Muscle layer of duodenum (tissue), 2 donors: ENCODE measurements around the gene SLC23A3.
A peak's percentile ranks its signal among the peaks of the same experiment; 100 is the strongest.

ENCODE experiments used
- H3K27ac ChIP-seq: one replicate; pipeline ENCODE4 v1.7.0; 2013; ENCODE audit warnings: mild to moderate bottlenecking, low read length
- H3K27me3 ChIP-seq: one replicate; pipeline ENCODE4 v1.7.0; 2013; ENCODE audit warnings: low read depth, mild to moderate bottlenecking, control low read depth, low read length
- H3K36me3 ChIP-seq, 2 donors: one replicate each; pipeline ENCODE4 v1.7.0; 2013; ENCODE audit warnings: low read length in 2 of 2, control low read depth in 1 of 2, mild to moderate bottlenecking in 1 of 2; ENCODE audit not compliant: insufficient read depth in 2 of 2, control insufficient read depth in 1 of 2
- H3K4me1 ChIP-seq, 2 donors: one replicate each; pipeline ENCODE4 v1.7.0; 2013; ENCODE audit warnings: low read length in 2 of 2, mild to moderate bottlenecking in 2 of 2, control low read depth in 1 of 2, moderate library complexity in 1 of 2; ENCODE audit not compliant: insufficient read depth in 2 of 2, control insufficient read depth in 1 of 2
- H3K4me3 ChIP-seq, 2 donors: one replicate each; pipeline ENCODE4 v1.7.0; 2013; ENCODE audit warnings: low read length in 2 of 2, low read depth in 1 of 2, mild to moderate bottlenecking in 1 of 2
- H3K9me3 ChIP-seq, 2 donors: one replicate each; pipeline ENCODE4 v1.7.0; 2013; ENCODE audit warnings: low read length in 2 of 2, control low read depth in 1 of 2, mild to moderate bottlenecking in 1 of 2; ENCODE audit not compliant: control insufficient read depth in 1 of 2
- donor health status: healthy.

SLC23A3 gene, protein sequence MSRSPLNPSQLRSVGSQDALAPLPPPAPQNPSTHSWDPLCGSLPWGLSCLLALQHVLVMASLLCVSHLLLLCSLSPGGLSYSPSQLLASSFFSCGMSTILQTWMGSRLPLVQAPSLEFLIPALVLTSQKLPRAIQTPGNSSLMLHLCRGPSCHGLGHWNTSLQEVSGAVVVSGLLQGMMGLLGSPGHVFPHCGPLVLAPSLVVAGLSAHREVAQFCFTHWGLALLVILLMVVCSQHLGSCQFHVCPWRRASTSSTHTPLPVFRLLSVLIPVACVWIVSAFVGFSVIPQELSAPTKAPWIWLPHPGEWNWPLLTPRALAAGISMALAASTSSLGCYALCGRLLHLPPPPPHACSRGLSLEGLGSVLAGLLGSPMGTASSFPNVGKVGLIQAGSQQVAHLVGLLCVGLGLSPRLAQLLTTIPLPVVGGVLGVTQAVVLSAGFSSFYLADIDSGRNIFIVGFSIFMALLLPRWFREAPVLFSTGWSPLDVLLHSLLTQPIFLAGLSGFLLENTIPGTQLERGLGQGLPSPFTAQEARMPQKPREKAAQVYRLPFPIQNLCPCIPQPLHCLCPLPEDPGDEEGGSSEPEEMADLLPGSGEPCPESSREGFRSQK

DNA sequence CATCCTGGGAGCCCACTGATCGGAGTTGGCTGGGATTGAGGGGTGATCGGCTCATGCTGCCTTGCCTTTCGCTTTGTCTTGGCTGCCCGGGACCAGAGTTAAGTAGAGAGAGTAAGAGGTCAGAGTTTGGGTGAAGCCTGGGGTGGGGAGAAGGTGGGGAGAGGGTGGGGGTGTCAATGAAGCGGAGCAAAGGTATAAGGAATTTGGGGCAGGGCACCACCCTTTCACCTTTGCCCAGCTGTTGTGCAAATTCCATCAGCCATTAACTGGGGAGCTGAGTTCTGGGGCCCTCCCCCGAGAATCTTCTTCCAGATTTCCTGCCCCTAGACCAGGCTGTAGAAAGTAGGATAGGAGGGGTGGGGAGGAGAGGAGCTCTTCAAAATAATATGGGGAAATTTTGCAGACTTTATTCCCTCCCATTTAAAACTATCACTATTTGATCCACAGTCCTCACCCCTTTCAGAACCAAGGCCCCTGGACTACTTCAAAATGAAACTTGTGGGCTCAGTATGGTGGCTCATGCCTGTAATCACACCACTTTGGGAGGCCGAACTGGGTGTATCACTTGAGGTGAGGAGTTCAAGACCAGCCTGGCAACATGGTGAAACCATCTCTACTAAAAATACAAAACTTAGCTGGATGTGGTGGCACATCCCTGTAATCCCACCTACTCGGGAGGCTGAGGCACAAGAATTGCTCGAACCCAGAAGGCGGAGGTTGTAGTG lies at the start of gene SLC23A3:
TSS of gene SLC23A3 (minus strand) at position 100 of the 725 bp plus-strand sequence. CDS start at position 55, 45 bp downstream.
- Histone ChIP-seq H3K27ac (no peak within 1 kb of the TSS), H3K9me3 (no peaks in the 10 kb centered on the region)

DNA sequence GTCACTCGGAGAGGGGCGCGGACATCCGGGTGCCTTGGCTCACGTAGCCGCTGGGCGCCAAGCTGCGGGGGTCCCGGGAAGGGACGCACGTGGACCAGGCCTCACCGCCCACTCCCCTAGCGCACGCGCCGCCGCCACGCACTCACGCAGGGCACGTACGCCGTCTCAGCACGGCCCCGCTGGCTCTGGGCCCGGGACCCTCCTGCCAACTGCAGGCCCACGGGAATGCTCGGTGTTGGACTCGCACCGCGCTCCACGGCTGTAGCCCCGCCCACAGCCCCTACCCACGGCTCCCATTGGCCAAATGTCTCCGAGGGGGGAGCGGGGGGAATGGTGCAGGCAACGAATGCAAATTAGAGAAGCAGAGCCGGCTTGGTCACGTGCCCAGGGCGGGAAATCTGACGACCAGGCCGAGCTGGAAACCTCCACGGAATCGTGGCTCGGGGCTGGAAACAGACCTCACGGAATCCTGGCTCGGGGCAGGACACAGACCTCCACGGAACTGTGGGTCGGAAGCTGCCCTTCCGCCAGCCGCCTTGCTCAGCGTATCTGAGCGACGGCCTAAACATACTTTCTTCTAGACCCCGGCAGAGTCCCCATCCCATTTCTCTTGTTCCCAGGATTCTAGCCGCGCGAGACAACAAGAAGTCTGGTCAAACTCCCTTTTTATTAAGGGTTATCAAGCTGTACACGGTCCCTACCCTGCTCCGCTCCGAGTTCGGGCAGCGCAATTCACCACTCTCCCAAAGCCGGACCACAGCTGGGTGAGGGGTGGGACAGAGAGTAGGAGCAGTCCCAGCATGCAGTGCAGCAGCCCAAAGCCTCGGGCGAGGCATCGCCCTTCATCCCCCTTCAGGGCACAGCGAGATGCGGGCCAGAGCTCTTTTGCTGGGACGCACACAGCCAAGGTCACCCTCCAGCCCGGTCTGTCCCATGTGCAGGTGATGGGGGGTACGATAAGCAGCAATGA lies 49.2 kb upstream of the SLC23A3 start, which contains the start of gene ABCB6:
TSS of gene ABCB6 (minus strand) at position 227 of the 970 bp plus-strand sequence. CDS start 285 bp downstream, outside the sequence.
- peak within 1 kb of the TSS; percentile 60 to 75 for H3K4me3 ChIP-seq
- peaks cover 42 to 75% of the 10 kb centered on the region in 2 donors for H3K36me3 ChIP-seq
- H3K27me3 ChIP-seq, result no peaks in the 10 kb centered on the region
- peaks cover 7 to 35% of the 10 kb centered on the region in 2 donors for H3K4me1 ChIP-seq
- H3K27ac ChIP-seq, result peak within 1 kb of the TSS; percentile 69
- no peaks in the 10 kb centered on the region for H3K9me3 ChIP-seq

More for the DNA sequence above, at the start of gene SLC23A3:
- H3K4me3 ChIP-seq, result no peak within 1 kb of the TSS
- peaks cover 0 to 14% of the 10 kb centered on the region in 2 donors for H3K4me1 ChIP-seq
- H3K36me3 ChIP-seq, result peaks cover 27 to 33% of the 10 kb centered on the region in 2 donors
- H3K27me3 ChIP-seq, result no peaks in the 10 kb centered on the region

DNA sequence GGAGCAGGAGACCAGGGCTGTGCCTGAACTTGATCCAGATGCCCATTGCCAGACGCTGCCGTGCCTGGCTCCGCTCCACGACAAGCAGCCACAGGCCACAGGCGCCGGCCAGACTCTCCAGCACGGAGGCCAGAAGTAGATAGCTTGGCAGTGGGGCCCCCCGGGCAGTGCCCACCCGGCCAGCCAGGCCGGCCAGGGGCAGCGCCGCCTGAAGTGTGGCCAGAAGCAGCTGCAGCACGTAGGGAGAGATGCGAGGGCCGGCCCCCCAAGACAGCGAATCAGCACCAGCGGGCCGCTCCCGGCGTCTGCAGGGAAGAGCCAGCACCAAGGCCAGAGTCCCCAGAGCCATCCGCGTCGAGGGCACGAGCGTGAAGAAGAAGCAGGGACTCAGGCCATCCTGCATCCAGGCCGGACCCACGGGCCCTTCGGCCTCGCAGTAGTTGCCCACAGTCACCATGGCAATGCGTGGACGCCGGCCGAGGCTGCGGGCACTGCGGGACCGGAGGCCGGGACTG lies 48.4 kb upstream of the SLC23A3 start:
- peaks cover 39 to 75% of the 10 kb centered on the region in 2 donors for H3K36me3 ChIP-seq
- H3K27ac ChIP-seq, result peak overlapping the region; percentile 69

DNA sequence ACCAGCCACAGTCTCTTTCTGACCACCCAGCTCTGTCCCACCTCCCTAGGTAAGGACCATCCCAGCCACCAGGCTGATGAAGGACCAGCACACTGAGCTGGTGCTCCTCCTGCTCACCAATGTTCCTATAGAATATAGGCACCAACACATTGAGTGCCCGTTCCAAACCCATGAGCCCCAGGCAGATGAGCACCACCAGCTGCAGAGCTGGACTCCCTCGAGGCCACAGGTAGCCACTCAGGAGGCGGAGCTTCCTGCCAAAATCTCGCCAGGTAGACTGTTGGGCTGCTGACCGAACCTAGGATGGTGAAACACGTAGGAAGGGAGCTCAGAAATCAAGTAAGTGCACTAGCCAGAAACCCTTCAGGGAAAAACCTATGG lies 46.7 kb upstream of the SLC23A3 start:
- Histone ChIP-seq H3K27ac (no peak overlapping the region), H3K9me3 (no peaks in the 10 kb centered on the region), H3K27me3 (no peaks in the 10 kb centered on the region), H3K4me3 (no peak overlapping the region), H3K4me1 (peaks cover 7 to 35% of the 10 kb centered on the region in 2 donors), H3K36me3 (peaks cover 23 to 71% of the 10 kb centered on the region in 2 donors)

More for the DNA sequence above, 48.4 kb upstream of the SLC23A3 start:
- Histone ChIP-seq H3K4me1 (peaks cover 7 to 35% of the 10 kb centered on the region in 2 donors), H3K4me3 (peak overlapping the region; percentile 60 to 75), H3K9me3 (no peaks in the 10 kb centered on the region), H3K27me3 (no peaks in the 10 kb centered on the region)

DNA sequence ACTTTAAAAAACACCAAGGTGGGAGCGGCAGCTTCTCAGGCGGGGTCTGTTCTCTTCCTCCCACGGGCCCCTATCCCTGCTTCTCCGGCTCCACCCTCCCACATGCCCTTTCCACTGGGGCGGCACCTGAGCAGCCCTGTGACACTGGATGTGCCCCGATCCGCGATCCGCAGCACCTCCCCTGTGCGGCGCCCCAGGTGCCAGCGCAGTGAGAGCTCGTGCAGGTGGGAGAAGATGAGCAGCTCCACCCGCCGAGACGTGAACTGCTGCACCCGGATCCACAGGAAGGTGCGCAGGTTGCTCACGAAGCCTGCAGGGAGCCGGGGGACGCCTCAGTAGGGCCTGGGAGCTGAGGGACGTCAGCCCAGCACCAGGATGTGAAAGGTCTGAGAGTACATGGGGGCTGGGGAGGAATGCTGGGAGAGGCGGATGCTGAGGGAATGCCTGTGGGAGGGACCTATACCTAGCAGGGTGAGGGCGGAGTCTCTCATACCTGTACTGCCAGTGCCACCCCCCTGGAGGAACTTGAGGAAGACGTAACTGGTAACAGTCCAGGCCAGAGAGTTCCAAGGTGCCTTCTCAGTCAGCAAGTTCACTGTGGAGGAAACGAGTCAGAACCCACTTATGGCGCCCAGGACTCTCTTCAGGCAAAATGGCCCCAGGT lies 46.2 kb upstream of the SLC23A3 start:
- Histone ChIP-seq H3K4me3 (no peak overlapping the region), H3K9me3 (no peaks in the 10 kb centered on the region), H3K27ac (no peak overlapping the region), H3K4me1 (peaks cover 7 to 35% of the 10 kb centered on the region in 2 donors), H3K27me3 (no peaks in the 10 kb centered on the region), H3K36me3 (peaks cover 18 to 68% of the 10 kb centered on the region in 2 donors)

DNA sequence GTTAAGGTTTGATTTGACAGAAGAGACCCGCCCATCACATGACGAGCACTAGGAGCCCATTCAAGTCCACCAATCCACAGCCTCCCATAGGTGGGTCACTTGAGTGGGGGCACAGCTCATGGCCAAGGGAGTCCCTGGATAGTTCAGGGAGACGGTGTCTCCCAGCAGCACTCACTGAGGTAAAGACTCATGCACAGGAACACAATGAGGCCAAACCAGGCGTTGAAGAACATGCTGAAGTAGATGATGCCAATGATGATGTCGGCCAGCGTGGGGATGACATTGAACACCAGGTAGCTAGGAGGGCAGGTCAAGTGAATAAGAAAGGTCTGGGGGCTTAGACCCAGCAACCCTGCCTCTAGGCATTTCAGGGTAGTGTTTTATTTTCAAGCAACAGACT lies 45.0 kb upstream of the SLC23A3 start:
- peaks cover 13 to 68% of the 10 kb centered on the region in 2 donors for H3K36me3 ChIP-seq
- no peak overlapping the region for H3K27ac ChIP-seq
- no peak overlapping the region for H3K4me3 ChIP-seq
- no peaks in the 10 kb centered on the region for H3K9me3 ChIP-seq
- H3K4me1 ChIP-seq, result peaks cover 7 to 29% of the 10 kb centered on the region in 2 donors
- H3K27me3 ChIP-seq, result no peaks in the 10 kb centered on the region

DNA sequence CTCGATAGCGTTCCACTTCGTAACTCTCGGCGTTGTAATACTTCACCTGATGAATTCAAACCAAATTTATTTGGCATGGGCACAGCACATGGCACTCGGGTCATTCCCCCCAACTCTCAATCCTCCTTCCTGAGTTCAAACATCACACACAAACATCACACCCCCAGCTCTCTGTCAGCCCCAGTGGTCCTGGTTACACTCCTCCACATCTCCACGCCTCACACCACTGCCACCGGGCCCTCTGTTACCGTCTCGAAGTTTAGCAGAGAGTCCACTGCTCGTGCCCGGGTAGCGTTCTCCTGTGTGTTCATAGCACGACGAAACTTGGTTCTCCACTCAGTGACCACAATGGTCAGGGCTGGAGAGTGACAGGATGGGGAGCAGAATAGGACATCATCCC lies 44.3 kb upstream of the SLC23A3 start:
- Histone ChIP-seq H3K36me3 (peaks cover 15 to 72% of the 10 kb centered on the region in 2 donors), H3K4me1 (peaks cover 1 to 22% of the 10 kb centered on the region in 2 donors), H3K27ac (no peak overlapping the region), H3K4me3 (no peak overlapping the region), H3K9me3 (no peaks in the 10 kb centered on the region), H3K27me3 (no peaks in the 10 kb centered on the region)

DNA sequence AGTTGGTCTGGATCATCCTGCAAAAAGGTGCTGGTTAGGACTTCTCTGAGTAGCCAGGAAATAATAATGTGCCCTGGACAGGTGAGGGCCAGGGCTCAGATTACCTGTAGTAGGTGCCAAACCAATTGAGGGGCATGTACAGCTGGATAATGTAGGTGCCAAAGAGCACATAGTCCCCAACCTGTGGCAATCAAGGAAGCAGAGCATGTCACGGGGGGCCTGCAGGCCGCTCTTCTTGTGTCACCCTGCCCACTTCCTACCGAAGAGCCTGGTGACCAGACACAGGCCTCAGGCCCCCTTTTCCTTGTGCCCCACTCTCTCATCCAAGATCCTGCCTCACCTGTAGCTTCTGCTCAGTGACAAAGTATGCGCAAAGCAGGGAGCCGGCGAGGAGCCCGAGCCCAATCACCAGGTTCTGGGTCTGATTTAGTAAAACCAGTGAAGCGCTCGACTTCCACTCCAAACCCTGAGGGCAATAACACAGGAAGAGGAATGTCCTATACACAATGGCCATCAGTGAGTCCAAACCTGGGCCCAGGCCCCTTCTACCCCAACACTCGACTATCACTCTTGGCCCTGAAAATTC lies 43.8 kb upstream of the SLC23A3 start:
- Histone ChIP-seq H3K4me3 (no peak overlapping the region), H3K27me3 (no peaks in the 10 kb centered on the region), H3K9me3 (no peaks in the 10 kb centered on the region), H3K4me1 (peaks cover 0 to 19% of the 10 kb centered on the region in 2 donors), H3K27ac (no peak overlapping the region), H3K36me3 (peaks cover 20 to 77% of the 10 kb centered on the region in 2 donors)

DNA sequence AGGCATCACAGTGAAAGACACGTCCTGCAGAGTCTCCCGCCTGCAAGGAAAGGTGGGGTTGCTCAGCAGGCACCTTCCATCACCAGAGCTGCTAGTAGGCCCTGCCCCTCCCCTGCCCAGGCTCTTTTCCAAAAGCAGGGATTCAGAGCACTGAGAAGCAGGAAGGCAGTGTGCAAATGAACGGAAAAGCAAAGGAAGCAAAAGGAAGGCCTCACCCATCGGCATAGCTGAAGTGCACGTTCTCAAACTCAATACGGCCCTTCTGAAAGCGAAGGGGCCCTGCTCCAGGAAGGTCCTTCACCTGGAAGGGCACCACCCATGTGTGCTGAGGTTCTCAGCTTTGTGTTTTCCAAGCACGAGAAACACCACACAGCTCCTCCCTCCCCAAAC lies 43.2 kb upstream of the SLC23A3 start:
- no peak overlapping the region for H3K27ac ChIP-seq
- H3K36me3 ChIP-seq, result peaks cover 20 to 77% of the 10 kb centered on the region in 2 donors
- H3K4me3 ChIP-seq, result no peak overlapping the region
- no peaks in the 10 kb centered on the region for H3K27me3 ChIP-seq
- H3K9me3 ChIP-seq, result no peaks in the 10 kb centered on the region
- H3K4me1 ChIP-seq, result peaks cover 3 to 18% of the 10 kb centered on the region in 2 donors
